Measurements from ENCODE around the gene ASCL3. TPM values are rescaled to one million over a fixed set of nuclear protein-coding genes. Genes with fewer than 3 reads are reported as not detected.

Gene ASCL3
- polyA plus RNA-seq, 2 of the 4 experiments (the other 2 are of a cell fraction) = not detected

DNA sequence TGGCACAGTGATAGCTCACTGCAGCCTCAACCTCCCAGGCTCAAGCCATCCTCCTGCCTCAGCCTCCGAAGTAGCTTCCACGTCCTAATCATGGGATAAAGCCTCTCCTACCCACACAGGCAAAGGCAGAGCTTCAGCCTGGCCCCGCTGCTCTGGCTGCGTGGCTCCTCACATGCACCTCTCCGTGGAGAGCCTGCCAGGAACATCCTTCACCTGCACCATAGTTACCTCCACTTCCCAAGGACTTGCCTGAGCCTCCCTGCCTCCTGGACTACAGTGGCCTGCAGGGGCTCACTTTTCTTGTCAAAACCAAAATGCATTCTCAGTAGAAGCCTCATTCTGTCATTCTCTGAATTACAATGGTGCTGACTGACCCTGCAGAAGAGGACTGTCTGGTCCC is 16.6 kb downstream of the ASCL3 start:
- H3K4me1 ChIP-seq = no peaks in the 10 kb centered on the region
- CTCF ChIA-PET = interaction anchor here (1.4 to 3.5 kb wide), 3 partner anchors 12 to 211 kb away, joined by 8 to 17 read pairs (median 13); no protein-coding TSS in a partner anchor
- no peak for TF ChIP-seq HDAC2 (IDR thresholded peaks at IDR 0.05)
- no peak for TF ChIP-seq POLR2AphosphoS2 (conservative IDR thresholded peaks at IDR 0.05; ENCODE audit: low read length)
- TF ChIP-seq RNF2 (IDR thresholded peaks at IDR 0.05; ENCODE audit: borderline replicate concordance, low read depth) = no peak
- TF ChIP-seq CHD2 (IDR thresholded peaks at IDR 0.05; ENCODE audit: low read length, partially characterized antibody) = no peak
- TF ChIP-seq MAFK (IDR thresholded peaks at IDR 0.05; ENCODE audit: partially characterized antibody) = no peak
- no peak for TF ChIP-seq EP300 (IDR thresholded peaks at IDR 0.05)
- TF ChIP-seq GATA3 (IDR thresholded peaks at IDR 0.05; ENCODE audit: borderline replicate concordance) = no peak
- no peak for TF ChIP-seq HEYL (CRISPR knock-in tag; IDR thresholded peaks at IDR 0.05)
- TF ChIP-seq RAD21 (conservative IDR thresholded peaks at IDR 0.05 in 1 of 2, IDR thresholded peaks at IDR 0.05 in 1 of 2) = no peak
- no peak for TF ChIP-seq MAZ (IDR thresholded peaks at IDR 0.05; ENCODE audit: borderline replicate concordance, low read depth, low read length)
- no peak for TF ChIP-seq ZC3H11A (IDR thresholded peaks at IDR 0.05)
- TF ChIP-seq CTCF (IDR thresholded peaks at IDR 0.05) = no peak
- TF ChIP-seq HOXA7 (CRISPR knock-in tag; IDR thresholded peaks at IDR 0.05) = no peak
- no peak for TF ChIP-seq HOXB5 (CRISPR knock-in tag; IDR thresholded peaks at IDR 0.05)
- TF ChIP-seq, protein P1, sequence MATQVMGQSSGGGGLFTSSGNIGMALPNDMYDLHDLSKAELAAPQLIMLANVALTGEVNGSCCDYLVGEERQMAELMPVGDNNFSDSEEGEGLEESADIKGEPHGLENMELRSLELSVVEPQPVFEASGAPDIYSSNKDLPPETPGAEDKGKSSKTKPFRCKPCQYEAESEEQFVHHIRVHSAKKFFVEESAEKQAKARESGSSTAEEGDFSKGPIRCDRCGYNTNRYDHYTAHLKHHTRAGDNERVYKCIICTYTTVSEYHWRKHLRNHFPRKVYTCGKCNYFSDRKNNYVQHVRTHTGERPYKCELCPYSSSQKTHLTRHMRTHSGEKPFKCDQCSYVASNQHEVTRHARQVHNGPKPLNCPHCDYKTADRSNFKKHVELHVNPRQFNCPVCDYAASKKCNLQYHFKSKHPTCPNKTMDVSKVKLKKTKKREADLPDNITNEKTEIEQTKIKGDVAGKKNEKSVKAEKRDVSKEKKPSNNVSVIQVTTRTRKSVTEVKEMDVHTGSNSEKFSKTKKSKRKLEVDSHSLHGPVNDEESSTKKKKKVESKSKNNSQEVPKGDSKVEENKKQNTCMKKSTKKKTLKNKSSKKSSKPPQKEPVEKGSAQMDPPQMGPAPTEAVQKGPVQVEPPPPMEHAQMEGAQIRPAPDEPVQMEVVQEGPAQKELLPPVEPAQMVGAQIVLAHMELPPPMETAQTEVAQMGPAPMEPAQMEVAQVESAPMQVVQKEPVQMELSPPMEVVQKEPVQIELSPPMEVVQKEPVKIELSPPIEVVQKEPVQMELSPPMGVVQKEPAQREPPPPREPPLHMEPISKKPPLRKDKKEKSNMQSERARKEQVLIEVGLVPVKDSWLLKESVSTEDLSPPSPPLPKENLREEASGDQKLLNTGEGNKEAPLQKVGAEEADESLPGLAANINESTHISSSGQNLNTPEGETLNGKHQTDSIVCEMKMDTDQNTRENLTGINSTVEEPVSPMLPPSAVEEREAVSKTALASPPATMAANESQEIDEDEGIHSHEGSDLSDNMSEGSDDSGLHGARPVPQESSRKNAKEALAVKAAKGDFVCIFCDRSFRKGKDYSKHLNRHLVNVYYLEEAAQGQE (IDR thresholded peaks at IDR 0.05) = no peak
- TF ChIP-seq POLR2A (IDR thresholded peaks at IDR 0.05; ENCODE audit: low read length) = no peak
- TF ChIP-seq USF2 (IDR thresholded peaks at IDR 0.05) = no peak
- no peak for TF ChIP-seq RCOR1 (IDR thresholded peaks at IDR 0.05; ENCODE audit: low read depth, low read length)
- TF ChIP-seq TFCP2L1 (CRISPR knock-in tag; IDR thresholded peaks at IDR 0.05) = no peak
- no peak for TF ChIP-seq KDM1A (IDR thresholded peaks at IDR 0.05; ENCODE audit: low read depth)
- 90% methylated on average over 5 of the region's 5 CpGs for WGBS (ENCODE audit: missing lambda C conversion rate)
- no peak for DNase-seq (ENCODE audit: low read depth in 1 of 2, low spot score in 1 of 2)
- no peak overlapping the region for H3K27ac ChIP-seq
- no peak for FAIRE-seq
- no peak overlapping the region for H3K4me3 ChIP-seq
- H3K9me3 ChIP-seq = no peaks in the 10 kb centered on the region
- POLR2A ChIA-PET = interaction anchor here (0.7 kb wide), 1 partner anchor 332 kb away, joined by 3 read pairs; no protein-coding TSS in a partner anchor
- no peak overlapping the region for H3K4me2 ChIP-seq
- no peak for ATAC-seq

DNA sequence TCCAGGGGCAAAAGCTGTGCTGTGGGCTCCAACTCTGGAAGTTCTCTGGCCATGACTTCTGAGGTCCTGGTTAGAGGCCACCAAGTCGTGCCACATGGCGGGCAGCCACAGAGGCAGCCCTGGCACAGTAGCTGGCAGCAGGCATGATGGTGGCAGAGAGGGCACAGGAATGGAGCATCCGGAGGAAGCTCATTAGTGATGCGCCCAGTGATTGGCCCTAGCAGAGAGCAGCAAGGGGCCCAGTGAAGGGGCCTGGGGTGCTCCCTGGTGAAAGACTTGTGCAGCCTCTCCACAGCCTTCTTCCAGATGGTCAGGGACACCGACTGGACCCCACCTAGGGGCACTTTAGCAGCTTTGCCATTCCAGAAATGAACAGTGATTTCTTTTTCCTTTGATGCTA is 17.1 kb downstream of the ASCL3 start:
- Histone ChIP-seq H3K4me2 (no peak overlapping the region), H3K9me3 (no peaks in the 10 kb centered on the region), H3K4me1 (no peaks in the 10 kb centered on the region), H3K27ac (no peak overlapping the region), H3K4me3 (no peak overlapping the region)
- ATAC-seq = no peak
- no peak for FAIRE-seq
- DNase-seq (ENCODE audit: low read depth in 1 of 2, low spot score in 1 of 2) = no peak
- POLR2A ChIA-PET = interaction anchor here (0.7 kb wide), 1 partner anchor 331 kb away, joined by 3 read pairs; no protein-coding TSS in a partner anchor
- CTCF ChIA-PET = interaction anchor here (1.4 to 4.1 kb wide), 3 partner anchors 11 to 212 kb away, joined by 8 to 26 read pairs (median 13); no protein-coding TSS in a partner anchor
- WGBS (ENCODE audit: missing lambda C conversion rate) = 92% methylated on average over 5 of the region's 5 CpGs
- TF ChIP-seq KDM5A (IDR thresholded peaks at IDR 0.05) (no peak), CTCF (IDR thresholded peaks at IDR 0.05) (no peak), BHLHE40 (IDR thresholded peaks at IDR 0.05; ENCODE audit: low read depth, low read length) (no peak), HOXB13 (CRISPR knock-in tag; IDR thresholded peaks at IDR 0.05; ENCODE audit: low read depth) (no peak), USF2 (IDR thresholded peaks at IDR 0.05) (no peak), JUNB (IDR thresholded peaks at IDR 0.05) (no peak), SMC3 (IDR thresholded peaks at IDR 0.05) (no peak), ZFP36 (IDR thresholded peaks at IDR 0.05; ENCODE audit: borderline replicate concordance, partially characterized antibody) (no peak), TFCP2L1 (CRISPR knock-in tag; IDR thresholded peaks at IDR 0.05) (no peak), GATA3 (IDR thresholded peaks at IDR 0.05; ENCODE audit: borderline replicate concordance) (no peak), FOXS1 (CRISPR knock-in tag; IDR thresholded peaks at IDR 0.05) (no peak)
- TF ChIP-seq, protein P2, sequence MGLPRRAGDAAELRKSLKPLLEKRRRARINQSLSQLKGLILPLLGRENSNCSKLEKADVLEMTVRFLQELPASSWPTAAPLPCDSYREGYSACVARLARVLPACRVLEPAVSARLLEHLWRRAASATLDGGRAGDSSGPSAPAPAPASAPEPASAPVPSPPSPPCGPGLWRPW (IDR thresholded peaks at IDR 0.05) = no peak
